Measurements from ENCODE around the gene UNG. TPM values are rescaled to one million over a fixed set of nuclear protein-coding genes. Genes with fewer than 3 reads are reported as not detected.

Gene UNG
- total RNA-seq, 4 donors from 2014 or later, result 28.0 to 43.1 (median 38.7) TPM

DNA sequence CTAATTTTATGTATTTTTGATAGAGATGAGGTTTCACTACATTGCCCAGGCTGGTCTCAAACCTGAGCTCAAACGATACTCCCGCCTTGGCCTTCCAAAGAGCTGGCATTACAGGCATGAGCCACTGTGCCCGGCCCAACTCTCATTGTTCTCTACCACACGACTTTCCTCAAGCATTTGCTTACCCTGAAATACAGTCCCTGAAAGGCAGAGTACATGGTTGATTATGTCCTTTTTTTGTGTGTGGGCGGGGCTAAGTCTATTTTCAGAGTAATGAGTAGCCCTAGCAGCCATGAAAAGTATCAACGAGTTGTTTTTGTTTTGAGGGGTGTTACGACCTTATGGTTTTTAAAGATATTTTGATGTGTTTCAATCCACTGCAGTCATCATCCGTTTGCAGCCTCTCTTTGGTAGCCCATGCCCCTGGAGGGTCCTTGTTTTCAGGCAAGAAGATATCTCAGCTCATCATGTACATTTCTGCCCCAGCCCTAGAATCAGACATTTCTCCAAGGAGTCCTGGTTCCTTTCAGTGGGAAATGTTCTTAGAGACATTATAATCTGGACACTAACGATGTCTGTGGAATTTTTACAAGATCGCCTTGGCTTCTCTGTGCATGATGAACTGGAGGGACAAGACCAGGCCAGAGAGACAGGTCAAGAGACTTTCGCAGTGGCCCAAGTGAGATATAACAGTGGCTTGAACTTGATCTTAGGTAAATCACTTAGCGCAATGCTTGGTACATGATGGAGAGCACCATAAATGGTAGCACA lies 27.7 kb downstream of the UNG start:
- intact Hi-C loops (cut with DNase I), result no loop called here
- no peak for DNase-seq
- WGBS, 2 donors, result 75 to 76% methylated on average over 11 to 12 of the region's 12 CpGs
- Histone ChIP-seq H3K4me1 (peaks cover 0 to 10% (median 0%) of the 10 kb centered on the region in 3 donors), H3K4me3 (no peak overlapping the region), H3K27me3 (no peaks in the 10 kb centered on the region), H3K36me3 (no peaks in the 10 kb centered on the region), H3K27ac (peak overlapping the region in 1 of 4 donors; percentile 20), H3K9me3 (no peaks in the 10 kb centered on the region)
- TF ChIP-seq POLR2A (IDR thresholded peaks at IDR 0.05), result no peak
- TF ChIP-seq, protein P1, sequence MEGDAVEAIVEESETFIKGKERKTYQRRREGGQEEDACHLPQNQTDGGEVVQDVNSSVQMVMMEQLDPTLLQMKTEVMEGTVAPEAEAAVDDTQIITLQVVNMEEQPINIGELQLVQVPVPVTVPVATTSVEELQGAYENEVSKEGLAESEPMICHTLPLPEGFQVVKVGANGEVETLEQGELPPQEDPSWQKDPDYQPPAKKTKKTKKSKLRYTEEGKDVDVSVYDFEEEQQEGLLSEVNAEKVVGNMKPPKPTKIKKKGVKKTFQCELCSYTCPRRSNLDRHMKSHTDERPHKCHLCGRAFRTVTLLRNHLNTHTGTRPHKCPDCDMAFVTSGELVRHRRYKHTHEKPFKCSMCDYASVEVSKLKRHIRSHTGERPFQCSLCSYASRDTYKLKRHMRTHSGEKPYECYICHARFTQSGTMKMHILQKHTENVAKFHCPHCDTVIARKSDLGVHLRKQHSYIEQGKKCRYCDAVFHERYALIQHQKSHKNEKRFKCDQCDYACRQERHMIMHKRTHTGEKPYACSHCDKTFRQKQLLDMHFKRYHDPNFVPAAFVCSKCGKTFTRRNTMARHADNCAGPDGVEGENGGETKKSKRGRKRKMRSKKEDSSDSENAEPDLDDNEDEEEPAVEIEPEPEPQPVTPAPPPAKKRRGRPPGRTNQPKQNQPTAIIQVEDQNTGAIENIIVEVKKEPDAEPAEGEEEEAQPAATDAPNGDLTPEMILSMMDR (IDR thresholded peaks at IDR 0.05), result no peak

- Histone ChIP-seq H3K36me3 (no peaks in the 10 kb centered on the region), H3K27ac (peak overlapping the region in 2 of 4 donors; percentile 35 to 60), H3K4me1 (peaks cover 0 to 11% (median 0%) of the 10 kb centered on the region in 3 donors), H3K9me3 (no peaks in the 10 kb centered on the region), H3K4me3 (no peak overlapping the region), H3K27me3 (no peaks in the 10 kb centered on the region)
- no peak for DNase-seq
- WGBS, 2 donors, result 69 to 75% methylated on average over 5 to 6 of the region's 7 CpGs
- TF ChIP-seq, protein P1 (IDR thresholded peaks at IDR 0.05), result no peak
- intact Hi-C loops (cut with DNase I), result no loop called here
Observed at GRCh38 chr12:109125791-109126190, 28.4 kb downstream of the UNG start.

GRCh38 chr12:109126784-109127183 lies 29.4 kb downstream of the UNG start:
- no peak for TF ChIP-seq POLR2A (IDR thresholded peaks at IDR 0.05)
- TF ChIP-seq, protein P1 (IDR thresholded peaks at IDR 0.05), result no peak
- no peaks in the 10 kb centered on the region for H3K9me3 ChIP-seq
- no peak overlapping the region for H3K4me3 ChIP-seq
- WGBS, 2 donors, result 66 to 74% methylated on average over 3 of the region's 3 CpGs
- no peak for DNase-seq
- H3K27me3 ChIP-seq, result no peaks in the 10 kb centered on the region
- H3K27ac ChIP-seq, result peak overlapping the region in 3 of 4 donors; percentile 15 to 66 (median 60)
- peaks cover 0 to 17% (median 0%) of the 10 kb centered on the region in 3 donors for H3K4me1 ChIP-seq
- H3K36me3 ChIP-seq, result no peaks in the 10 kb centered on the region
- intact Hi-C loops (cut with DNase I), result no loop called here

GRCh38 chr12:109127533-109128242 lies 30.3 kb downstream of the UNG start:
- H3K27ac ChIP-seq, result peak overlapping the region in 2 of 4 donors; percentile 60 to 66
- no peaks in the 10 kb centered on the region for H3K36me3 ChIP-seq
- H3K9me3 ChIP-seq, result no peaks in the 10 kb centered on the region
- TF ChIP-seq, protein P1 (IDR thresholded peaks at IDR 0.05), result no peak
- TF ChIP-seq POLR2A (IDR thresholded peaks at IDR 0.05), result no peak
- H3K4me1 ChIP-seq, result peaks cover 0 to 17% (median 0%) of the 10 kb centered on the region in 3 donors
- DNase-seq, result no peak
- no peak overlapping the region for H3K4me3 ChIP-seq
- intact Hi-C loops (cut with DNase I), result no loop called here
- 86 to 91% methylated on average over 13 of the region's 13 CpGs for WGBS, 2 donors
- no peaks in the 10 kb centered on the region for H3K27me3 ChIP-seq
